ENCODE measurements around the gene BCAS1. TPM values are rescaled to one million over a fixed set of nuclear protein-coding genes. Genes with fewer than 3 reads are reported as not detected.

The BCAS1 gene
- total and polyA plus RNA-seq, 3 donors from 2014 or later: 2.4 to 8.8 (median 3.3) TPM

GRCh38 chr20:54051068-54051467 is 19.3 kb downstream of the BCAS1 start:
- TF ChIP-seq CTCF (IDR thresholded peaks at IDR 0.05) (no peak), POLR2A (IDR thresholded peaks at IDR 0.05) (no peak)
- no peaks in the 10 kb centered on the region for H3K27me3 ChIP-seq
- no peak overlapping the region for H3K4me3 ChIP-seq
- H3K36me3 ChIP-seq (ENCODE audit: low read depth, missing control alignments): no peaks in the 10 kb centered on the region
- H3K4me1 ChIP-seq: no peaks in the 10 kb centered on the region
- no peak for DNase-seq
- 69 to 70% methylated on average over 2 of the region's 2 CpGs for WGBS, 2 donors
- intact Hi-C loops (cut with DNase I; ENCODE audit: low total_unique reads): no loop called here
- H3K9me3 ChIP-seq: no peaks in the 10 kb centered on the region
- H3K27ac ChIP-seq: no peak overlapping the region

GRCh38 chr20:54048891-54049545 is 21.4 kb downstream of the BCAS1 start:
- WGBS, 2 donors: 69 to 82% methylated on average over 3 of the region's 3 CpGs
- no peaks in the 10 kb centered on the region for H3K9me3 ChIP-seq
- H3K36me3 ChIP-seq (ENCODE audit: low read depth, missing control alignments): no peaks in the 10 kb centered on the region
- DNase-seq: no peak
- H3K4me1 ChIP-seq: no peaks in the 10 kb centered on the region
- H3K27ac ChIP-seq: no peak overlapping the region
- H3K4me3 ChIP-seq: no peak overlapping the region
- intact Hi-C loops (cut with DNase I; ENCODE audit: low total_unique reads): no loop called here
- TF ChIP-seq CTCF (IDR thresholded peaks at IDR 0.05) (no peak), POLR2A (IDR thresholded peaks at IDR 0.05) (no peak)
- H3K27me3 ChIP-seq: no peaks in the 10 kb centered on the region

- WGBS, 2 donors: 83 to 85% methylated on average over 2 of the region's 2 CpGs
- Histone ChIP-seq H3K9me3 (no peaks in the 10 kb centered on the region), H3K36me3 (ENCODE audit: low read depth, missing control alignments) (no peaks in the 10 kb centered on the region), H3K27me3 (no peaks in the 10 kb centered on the region), H3K4me3 (no peak overlapping the region), H3K27ac (no peak overlapping the region), H3K4me1 (no peaks in the 10 kb centered on the region)
- TF ChIP-seq CTCF (IDR thresholded peaks at IDR 0.05) (no peak), POLR2A (IDR thresholded peaks at IDR 0.05) (no peak)
- intact Hi-C loops (cut with DNase I; ENCODE audit: low total_unique reads): no loop called here
- no peak for DNase-seq
Observed at GRCh38 chr20:54048481-54048880, 21.9 kb downstream of the BCAS1 start.

DNA sequence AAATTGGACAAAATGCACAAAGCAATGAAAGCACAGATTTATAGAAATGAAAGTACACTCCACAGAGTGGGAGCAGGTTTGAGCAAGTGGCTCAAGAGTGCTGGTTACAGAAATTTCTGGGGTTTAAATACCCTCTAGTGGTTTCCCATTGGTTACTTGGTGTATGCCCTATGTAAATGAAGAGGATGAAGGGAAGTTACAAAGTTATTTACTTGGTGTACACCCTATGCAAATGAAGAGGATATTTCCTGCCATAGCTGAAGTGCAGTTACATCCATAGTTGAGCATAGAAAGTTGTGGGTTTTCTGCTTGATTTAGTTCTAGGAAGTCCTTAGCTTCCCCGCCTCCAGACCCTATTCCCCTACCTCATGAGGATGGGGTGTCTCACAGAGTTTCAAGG is 22.7 kb downstream of the BCAS1 start:
- 89 to 97% methylated on average over 1 of the region's 1 CpG for WGBS, 2 donors
- DNase-seq: no peak
- TF ChIP-seq CTCF (IDR thresholded peaks at IDR 0.05) (no peak), POLR2A (IDR thresholded peaks at IDR 0.05) (no peak)
- Histone ChIP-seq H3K27ac (no peak overlapping the region), H3K27me3 (no peaks in the 10 kb centered on the region), H3K36me3 (ENCODE audit: low read depth, missing control alignments) (no peaks in the 10 kb centered on the region), H3K4me1 (no peaks in the 10 kb centered on the region), H3K9me3 (no peaks in the 10 kb centered on the region), H3K4me3 (no peak overlapping the region)
- intact Hi-C loops (cut with DNase I; ENCODE audit: low total_unique reads): no loop called here

- intact Hi-C loops (cut with DNase I; ENCODE audit: low total_unique reads): no loop called here
- no peak overlapping the region for H3K4me3 ChIP-seq
- 96 to 100% methylated on average over 1 to 2 of the region's 2 CpGs for WGBS, 2 donors
Observed at GRCh38 chr20:54047048-54047447, 23.3 kb downstream of the BCAS1 start.

More at GRCh38 chr20:54047048-54047447, 23.3 kb downstream of the BCAS1 start:
- Histone ChIP-seq H3K9me3 (no peaks in the 10 kb centered on the region), H3K4me1 (no peaks in the 10 kb centered on the region), H3K27ac (no peak overlapping the region), H3K36me3 (ENCODE audit: low read depth, missing control alignments) (no peaks in the 10 kb centered on the region), H3K27me3 (no peaks in the 10 kb centered on the region)
- no peak for DNase-seq
- TF ChIP-seq CTCF (IDR thresholded peaks at IDR 0.05): no peak
- TF ChIP-seq POLR2A (IDR thresholded peaks at IDR 0.05): no peak
